Measurements from ENCODE around the gene HNRNPH3.

HNRNPH3 gene

DNA sequence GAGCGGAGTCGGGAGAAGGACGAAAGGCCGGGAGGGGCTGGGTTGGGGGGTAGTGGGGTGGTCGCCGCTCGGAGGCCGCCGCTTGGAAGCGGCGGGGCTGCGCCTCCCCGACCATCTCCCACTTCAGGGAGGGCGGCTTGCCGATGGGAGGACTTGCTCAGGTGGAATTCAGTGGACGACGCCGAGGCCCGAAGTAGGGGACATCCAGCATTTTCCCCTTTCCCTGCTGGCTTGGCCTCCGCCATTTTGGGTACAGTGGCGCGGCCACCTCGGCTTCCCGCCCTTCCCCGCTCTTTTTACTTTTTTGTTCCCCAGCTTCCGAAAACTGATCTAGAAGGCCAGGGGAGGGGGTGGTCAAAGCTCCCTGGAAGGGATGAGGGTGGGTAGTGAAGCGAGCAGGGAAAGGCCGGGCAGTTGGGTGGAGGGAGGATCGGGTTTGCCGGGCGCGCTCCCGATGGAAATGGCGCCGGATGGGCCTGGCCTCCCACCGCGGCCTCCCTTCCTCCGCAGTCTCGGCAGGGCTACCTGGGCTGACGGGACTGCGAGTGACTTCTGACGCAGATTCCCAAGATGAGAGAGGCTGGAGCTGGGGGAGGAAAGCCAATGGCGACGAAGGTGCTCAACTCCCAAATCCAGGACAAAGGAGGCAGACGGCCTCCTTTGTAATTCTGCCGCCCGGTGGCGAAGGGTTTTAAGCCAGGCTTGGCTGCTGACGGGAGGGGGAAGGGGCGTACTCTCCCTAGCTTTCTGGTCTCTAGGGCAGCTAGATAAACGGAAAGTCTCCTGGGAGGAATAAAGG lies 594 bp downstream of the HNRNPH3 start, which contains the start of gene PBLD:
Gene PBLD, minus strand, starts transcription at position 670 of the 799 bp plus-strand sequence. CDS start 26,084 bp downstream, outside the sequence.
- Histone ChIP-seq H3K36me3 (ENCODE audit: control insufficient read depth, insufficient read depth, low read length) (no peaks in the 10 kb centered on the region; the same call in 1 of the 2 replicates), H3K27ac (ENCODE audit: low read length) (no peak within 1 kb of the TSS), H3K4me3 (ENCODE audit: low read length) (peak within 1 kb of the TSS; percentile 80), H3K27me3 (ENCODE audit: control insufficient read depth, insufficient read depth, low read length) (no peaks in the 10 kb centered on the region), H3K9me3 (ENCODE audit: control insufficient read depth, insufficient read depth, low read length) (no peaks in the 10 kb centered on the region), H3K4me1 (ENCODE audit: control insufficient read depth, insufficient read depth, low read length) (no peaks in the 10 kb centered on the region)
- DNase-seq (ENCODE audit: low read depth, low spot score) = no peak
- WGBS (ENCODE audit: insufficient coverage, insufficient read length) = no CpG with 5 or more reads among the region's 51 CpGs

DNA sequence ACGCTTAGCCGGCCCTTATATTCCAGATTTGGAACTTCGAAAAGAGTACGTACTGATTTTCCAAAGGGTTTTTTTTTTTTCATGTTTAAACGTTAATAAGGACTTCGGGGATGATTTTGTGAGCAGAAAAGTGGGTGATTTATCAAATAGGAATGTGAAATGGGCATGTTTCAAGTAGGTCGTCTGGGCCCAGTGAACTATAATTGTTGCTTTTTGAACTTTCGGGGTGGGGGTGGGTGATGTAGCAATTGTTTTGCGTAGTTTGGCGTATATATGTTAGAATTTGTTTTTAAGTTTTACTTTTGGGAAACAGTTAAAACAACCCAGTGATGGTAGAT lies 1.2 kb downstream of the HNRNPH3 start:
- no peaks in the 10 kb centered on the region for H3K4me1 ChIP-seq (ENCODE audit: control insufficient read depth, insufficient read depth, low read length)
- H3K27ac ChIP-seq (ENCODE audit: low read length) = no peak overlapping the region
- H3K27me3 ChIP-seq (ENCODE audit: control insufficient read depth, insufficient read depth, low read length) = no peaks in the 10 kb centered on the region
- no peaks in the 10 kb centered on the region for H3K9me3 ChIP-seq (ENCODE audit: control insufficient read depth, insufficient read depth, low read length)
- no peaks in the 10 kb centered on the region; the same call in 1 of the 2 replicates for H3K36me3 ChIP-seq (ENCODE audit: control insufficient read depth, insufficient read depth, low read length)
- peak overlapping the region; percentile 80 for H3K4me3 ChIP-seq (ENCODE audit: low read length)
- no CpG with 5 or more reads among the region's 10 CpGs for WGBS (ENCODE audit: insufficient coverage, insufficient read length)
- no peak for DNase-seq (ENCODE audit: low read depth, low spot score)

DNA sequence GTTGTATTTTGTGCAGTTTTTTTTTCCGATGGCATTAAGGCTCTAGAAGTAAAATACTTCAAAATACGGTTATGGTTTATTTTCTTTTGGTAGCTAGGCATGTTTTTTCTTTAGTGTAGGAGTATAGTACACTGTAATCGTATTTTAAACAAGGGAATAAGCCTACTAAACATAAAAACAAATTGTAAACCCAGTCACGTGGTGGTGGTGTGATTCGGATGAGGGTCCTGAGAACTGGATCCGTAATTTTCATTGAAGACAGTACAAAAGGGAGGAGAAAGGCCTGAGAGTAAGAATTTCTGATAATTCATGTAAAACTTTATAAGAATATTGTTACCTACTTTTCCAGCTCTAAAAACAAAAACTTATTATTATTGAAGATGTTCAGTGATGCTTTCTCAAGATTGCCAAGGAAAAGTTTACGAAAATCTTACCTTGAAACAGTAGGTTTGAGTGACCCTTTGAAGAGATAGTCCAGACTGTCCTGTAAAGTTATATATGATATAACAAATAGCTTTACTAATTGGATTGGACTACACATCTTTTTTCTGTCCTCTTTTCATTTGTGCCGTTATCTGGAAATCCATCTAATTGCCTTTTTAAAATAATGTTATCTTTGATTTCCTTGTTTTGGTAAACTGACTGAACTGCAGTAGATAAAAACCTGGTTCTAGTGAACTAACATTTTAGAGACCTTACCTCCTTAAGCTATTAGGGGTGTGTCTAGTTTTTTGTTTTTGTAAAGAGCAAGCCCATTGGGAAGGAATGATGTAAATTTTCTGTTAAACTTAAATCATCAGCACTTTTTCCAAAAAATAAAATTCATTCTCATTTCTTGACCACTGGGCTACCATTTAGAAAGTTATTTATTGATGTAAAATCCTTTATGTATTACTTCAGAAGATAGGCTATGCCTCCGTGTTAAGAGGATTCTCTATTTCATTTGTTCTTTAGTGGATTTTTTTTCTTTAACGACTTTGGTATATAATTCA lies 1.9 kb downstream of the HNRNPH3 start:
- Histone ChIP-seq H3K27me3 (ENCODE audit: control insufficient read depth, insufficient read depth, low read length) (no peaks in the 10 kb centered on the region), H3K9me3 (ENCODE audit: control insufficient read depth, insufficient read depth, low read length) (no peaks in the 10 kb centered on the region), H3K4me1 (ENCODE audit: control insufficient read depth, insufficient read depth, low read length) (no peaks in the 10 kb centered on the region), H3K4me3 (ENCODE audit: low read length) (peak overlapping the region; percentile 80; the same call in 1 of the 2 replicates), H3K36me3 (ENCODE audit: control insufficient read depth, insufficient read depth, low read length) (no peaks in the 10 kb centered on the region; the same call in 1 of the 2 replicates), H3K27ac (ENCODE audit: low read length) (no peak overlapping the region)
- DNase-seq (ENCODE audit: low read depth, low spot score) = no peak
- no CpG with 5 or more reads among the region's 10 CpGs for WGBS (ENCODE audit: insufficient coverage, insufficient read length)

DNA sequence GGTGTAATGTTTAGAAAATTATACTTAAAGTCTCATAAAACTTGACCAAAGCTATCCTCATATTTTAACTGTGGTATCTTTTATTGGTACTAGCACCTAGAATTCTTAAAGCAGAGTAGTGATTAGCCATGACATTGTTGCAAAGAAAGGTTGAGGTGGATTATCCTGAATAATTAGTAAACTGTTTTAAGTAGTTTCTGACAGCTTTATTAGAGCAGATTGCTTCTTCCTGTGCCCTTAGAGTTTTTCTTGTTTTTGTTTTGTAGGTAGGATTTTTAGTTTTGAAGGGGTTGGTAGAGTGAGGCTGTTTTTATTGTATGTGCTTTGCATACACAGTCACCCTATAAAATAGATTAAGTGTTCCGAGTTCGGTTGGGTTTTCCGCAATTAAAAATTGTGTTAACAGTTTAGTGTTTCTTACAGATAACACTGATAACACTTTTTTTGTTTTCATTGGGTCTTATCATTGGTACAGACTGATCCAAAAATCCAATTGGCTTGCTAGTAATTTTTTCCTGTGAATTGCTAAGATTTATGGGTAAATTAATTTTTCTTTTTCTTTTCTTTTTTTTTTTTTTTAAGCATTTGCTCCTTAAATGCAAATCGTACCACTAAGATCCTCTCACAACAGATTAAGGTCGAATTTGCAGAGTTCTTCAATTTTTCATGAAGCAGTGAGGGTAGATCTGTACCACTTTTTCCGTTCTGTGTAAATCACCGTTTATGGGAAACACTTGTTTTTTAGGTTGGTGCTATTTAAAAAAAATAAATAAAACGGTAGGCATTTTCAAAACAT lies 3.0 kb downstream of the HNRNPH3 start:
- H3K4me1 ChIP-seq (ENCODE audit: control insufficient read depth, insufficient read depth, low read length) = no peaks in the 10 kb centered on the region
- H3K36me3 ChIP-seq (ENCODE audit: control insufficient read depth, insufficient read depth, low read length) = no peaks in the 10 kb centered on the region; the same call in 1 of the 2 replicates
- no peaks in the 10 kb centered on the region for H3K9me3 ChIP-seq (ENCODE audit: control insufficient read depth, insufficient read depth, low read length)
- no CpG with 5 or more reads among the region's 8 CpGs for WGBS (ENCODE audit: insufficient coverage, insufficient read length)
- no peaks in the 10 kb centered on the region for H3K27me3 ChIP-seq (ENCODE audit: control insufficient read depth, insufficient read depth, low read length)
- DNase-seq (ENCODE audit: low read depth, low spot score) = no peak
- H3K27ac ChIP-seq (ENCODE audit: low read length) = no peak overlapping the region
- no peak overlapping the region; the same call in 1 of the 2 replicates for H3K4me3 ChIP-seq (ENCODE audit: low read length)

DNA sequence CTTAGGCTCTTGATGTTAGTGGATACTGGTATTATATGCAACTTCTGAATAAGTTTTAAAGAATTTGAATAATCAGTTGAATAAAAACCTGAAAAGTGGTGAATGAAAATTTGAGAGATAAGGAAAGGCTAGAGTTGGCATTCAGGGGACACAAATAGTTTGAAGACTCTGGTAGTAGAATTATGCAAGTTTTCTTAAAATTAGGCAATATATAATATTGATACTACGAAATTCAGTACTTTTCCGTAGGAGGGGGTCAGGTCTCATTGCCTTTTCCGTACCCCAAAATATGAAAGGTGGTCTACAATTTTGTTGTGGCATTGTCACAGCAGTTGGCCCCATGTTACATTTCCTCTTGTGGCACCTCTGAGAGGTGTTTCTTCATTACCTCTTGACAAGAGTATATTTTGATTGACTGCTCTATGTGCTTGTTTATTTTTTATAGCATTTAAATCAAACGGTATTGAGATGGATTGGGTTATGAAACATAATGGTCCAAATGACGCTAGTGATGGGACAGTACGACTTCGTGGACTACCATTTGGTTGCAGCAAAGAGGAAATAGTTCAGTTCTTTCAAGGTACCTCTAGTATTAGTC lies 5.0 kb downstream of the HNRNPH3 start:
- no peak overlapping the region for H3K27ac ChIP-seq (ENCODE audit: low read length)
- no peak overlapping the region for H3K4me3 ChIP-seq (ENCODE audit: low read length)
- H3K36me3 ChIP-seq (ENCODE audit: control insufficient read depth, insufficient read depth, low read length) = peaks cover 11% of the 10 kb centered on the region; the same call in 1 of the 2 replicates
- no CpG with 5 or more reads among the region's 7 CpGs for WGBS (ENCODE audit: insufficient coverage, insufficient read length)
- H3K27me3 ChIP-seq (ENCODE audit: control insufficient read depth, insufficient read depth, low read length) = no peaks in the 10 kb centered on the region
- H3K9me3 ChIP-seq (ENCODE audit: control insufficient read depth, insufficient read depth, low read length) = no peaks in the 10 kb centered on the region
- no peaks in the 10 kb centered on the region for H3K4me1 ChIP-seq (ENCODE audit: control insufficient read depth, insufficient read depth, low read length)
- no peak for DNase-seq (ENCODE audit: low read depth, low spot score)

DNA sequence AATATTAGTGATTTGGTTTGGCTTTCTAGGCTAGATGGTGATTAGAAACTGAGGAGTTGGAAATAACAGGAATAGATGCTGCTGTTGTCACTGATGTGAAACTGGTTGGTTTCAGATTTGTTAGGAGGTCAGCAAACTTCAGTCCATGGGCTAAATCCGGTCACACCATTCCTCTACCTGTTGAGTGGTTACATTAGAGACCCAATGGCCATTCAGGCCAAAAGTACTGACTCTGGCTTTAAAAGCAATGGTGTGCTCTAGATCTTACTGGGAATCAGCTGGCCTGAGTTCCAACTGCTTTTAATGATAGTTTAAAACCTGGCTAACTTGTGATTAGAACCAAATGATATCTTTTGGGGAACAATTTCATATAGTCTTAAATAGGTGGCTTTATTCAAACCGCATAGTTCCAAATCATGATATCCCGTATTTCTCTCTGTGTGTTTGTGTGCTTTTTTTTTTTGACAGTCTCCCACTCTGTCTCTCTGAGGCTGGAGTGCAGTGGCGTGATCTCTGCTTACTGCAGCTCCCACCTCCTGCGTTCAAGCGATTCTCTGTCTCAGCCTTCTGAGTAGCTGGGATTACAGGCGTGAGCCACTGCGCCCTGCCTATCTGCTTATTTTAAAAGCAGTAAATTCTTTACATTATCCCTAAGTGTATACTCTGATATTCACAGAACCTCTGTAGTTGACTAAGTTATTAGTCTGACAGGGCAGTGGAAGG lies 8.7 kb downstream of the HNRNPH3 start:
- Histone ChIP-seq H3K4me3 (ENCODE audit: low read length) (no peak overlapping the region), H3K27ac (ENCODE audit: low read length) (no peak overlapping the region), H3K36me3 (ENCODE audit: control insufficient read depth, insufficient read depth, low read length) (peaks cover 12% of the 10 kb centered on the region; the same call in 1 of the 2 replicates), H3K27me3 (ENCODE audit: control insufficient read depth, insufficient read depth, low read length) (no peaks in the 10 kb centered on the region), H3K9me3 (ENCODE audit: control insufficient read depth, insufficient read depth, low read length) (no peaks in the 10 kb centered on the region), H3K4me1 (ENCODE audit: control insufficient read depth, insufficient read depth, low read length) (no peaks in the 10 kb centered on the region)
- no peak for DNase-seq (ENCODE audit: low read depth, low spot score)
- no CpG with 5 or more reads among the region's 8 CpGs for WGBS (ENCODE audit: insufficient coverage, insufficient read length)

DNA sequence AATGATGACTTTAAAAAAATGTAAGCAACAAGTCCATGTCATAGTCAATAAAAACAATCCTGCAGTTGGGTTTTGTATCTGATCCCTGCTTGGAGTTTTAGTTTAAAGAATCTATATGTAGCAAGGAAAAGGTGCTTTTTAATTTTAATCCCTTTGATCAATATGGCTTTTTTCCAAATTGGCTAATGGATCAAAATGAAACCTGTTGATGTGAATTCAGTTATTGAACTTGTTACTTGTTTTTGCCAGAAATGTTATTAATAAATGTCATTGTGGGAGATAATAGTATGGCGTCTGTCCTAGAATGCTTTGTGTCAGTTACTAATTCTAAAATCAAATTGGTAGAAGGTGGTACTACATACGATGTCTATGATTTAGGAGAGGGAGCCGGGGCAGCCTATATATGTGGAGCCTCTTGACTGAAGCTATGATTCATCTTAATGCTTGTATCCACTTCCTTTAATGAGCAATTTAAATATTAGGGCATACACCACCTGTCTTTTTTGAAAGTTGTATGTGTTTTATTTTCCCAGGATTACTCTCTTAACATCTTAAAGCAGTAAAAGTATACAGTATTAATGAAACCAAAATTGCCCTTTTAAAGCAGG lies 11.1 kb downstream of the HNRNPH3 start:
- DNase-seq (ENCODE audit: low read depth, low spot score) = no peak
- Histone ChIP-seq H3K4me1 (ENCODE audit: control insufficient read depth, insufficient read depth, low read length) (no peaks in the 10 kb centered on the region), H3K27me3 (ENCODE audit: control insufficient read depth, insufficient read depth, low read length) (no peaks in the 10 kb centered on the region), H3K9me3 (ENCODE audit: control insufficient read depth, insufficient read depth, low read length) (no peaks in the 10 kb centered on the region), H3K4me3 (ENCODE audit: low read length) (no peak overlapping the region), H3K27ac (ENCODE audit: low read length) (no peak overlapping the region), H3K36me3 (ENCODE audit: control insufficient read depth, insufficient read depth, low read length) (peaks cover 12% of the 10 kb centered on the region; the same call in 1 of the 2 replicates)
- WGBS (ENCODE audit: insufficient coverage, insufficient read length) = no CpG with 5 or more reads among the region's 3 CpGs

DNA sequence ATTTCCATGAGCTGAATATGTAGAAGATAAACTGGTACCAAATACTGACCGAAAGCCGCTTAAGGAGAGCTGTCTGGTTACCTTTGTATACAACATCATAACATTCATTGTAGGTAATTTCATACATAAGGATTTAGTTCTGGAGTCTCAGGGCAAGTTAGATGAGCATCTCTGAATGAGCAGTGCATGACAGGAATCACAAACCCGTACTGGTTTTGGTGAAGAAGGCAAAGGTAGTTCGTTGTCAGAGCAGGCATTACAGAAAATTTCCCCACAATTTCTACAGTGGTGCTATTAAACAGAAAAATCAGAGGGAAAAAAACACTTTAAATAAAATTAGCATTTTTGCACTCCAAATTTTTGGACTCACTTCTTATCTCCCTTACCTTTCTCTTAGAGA lies 13.8 kb downstream of the HNRNPH3 start:
- peaks cover 8% of the 10 kb centered on the region; the same call in 1 of the 2 replicates for H3K36me3 ChIP-seq (ENCODE audit: control insufficient read depth, insufficient read depth, low read length)
- H3K27ac ChIP-seq (ENCODE audit: low read length) = no peak overlapping the region
- H3K27me3 ChIP-seq (ENCODE audit: control insufficient read depth, insufficient read depth, low read length) = no peaks in the 10 kb centered on the region
- no peaks in the 10 kb centered on the region for H3K4me1 ChIP-seq (ENCODE audit: control insufficient read depth, insufficient read depth, low read length)
- no peak for DNase-seq (ENCODE audit: low read depth, low spot score)
- WGBS (ENCODE audit: insufficient coverage, insufficient read length) = no CpG with 5 or more reads among the region's 4 CpGs
- H3K4me3 ChIP-seq (ENCODE audit: low read length) = no peak overlapping the region
- H3K9me3 ChIP-seq (ENCODE audit: control insufficient read depth, insufficient read depth, low read length) = no peaks in the 10 kb centered on the region

DNA sequence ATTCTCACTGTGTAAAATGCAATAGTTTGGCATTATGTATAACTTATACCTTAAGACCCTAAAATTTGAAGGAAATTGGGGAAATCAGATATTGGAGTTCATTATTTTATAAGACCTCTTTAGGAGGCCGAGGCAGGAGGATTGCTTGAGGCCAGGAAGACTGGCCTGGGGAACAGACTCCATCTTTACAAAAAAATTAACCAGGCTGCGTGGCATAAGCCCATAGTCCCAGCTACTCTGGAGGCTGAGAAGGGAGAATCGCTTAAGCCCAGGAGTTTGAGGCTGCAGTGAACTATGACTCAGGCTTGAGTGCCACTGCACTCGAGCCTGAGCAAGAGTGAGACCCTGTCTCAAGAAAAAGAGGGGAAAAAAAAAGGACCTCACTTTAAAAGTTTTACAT lies 14.9 kb downstream of the HNRNPH3 start:
- Histone ChIP-seq H3K4me1 (ENCODE audit: control insufficient read depth, insufficient read depth, low read length) (no peaks in the 10 kb centered on the region), H3K9me3 (ENCODE audit: control insufficient read depth, insufficient read depth, low read length) (no peaks in the 10 kb centered on the region), H3K4me3 (ENCODE audit: low read length) (no peak overlapping the region), H3K27ac (ENCODE audit: low read length) (no peak overlapping the region), H3K27me3 (ENCODE audit: control insufficient read depth, insufficient read depth, low read length) (no peaks in the 10 kb centered on the region), H3K36me3 (ENCODE audit: control insufficient read depth, insufficient read depth, low read length) (peaks cover 2% of the 10 kb centered on the region; the same call in 1 of the 2 replicates)
- no peak for DNase-seq (ENCODE audit: low read depth, low spot score)
- WGBS (ENCODE audit: insufficient coverage, insufficient read length) = no CpG with 5 or more reads among the region's 4 CpGs

Measured in iPS DF 6.9 (cell line).